H1 (cell line): ENCODE measurements around the gene CFAP157. TPM values are rescaled to one million over a fixed set of nuclear protein-coding genes. Genes with fewer than 3 reads are reported as not detected.

ENCODE experiments used
- KDM1A ChIP-seq: fragments of 200-600, 300-600 bp; sonication (generic); IDR thresholded peaks from 2 replicates; pipeline ENCODE4 v1.7.1; 2016; ENCODE audit warnings: mild to moderate bottlenecking, low read length, borderline replicate concordance
- SP2 ChIP-seq: IDR thresholded peaks from 2 replicates; pipeline ENCODE4 v1.6.1; 2012; ENCODE audit warnings: mild to moderate bottlenecking, low read length, inconsistent platforms
- polyA plus RNA-seq, 7 experiments: library from polyadenylated mRNA; depleted of rRNA in 3 of 7; stranded (reverse) in 5 of 7; unstranded in 2 of 7; fragments of >200 nt in 5 of 7; fragments of 200-250 nt in 2 of 7; gene quantifications; 1 replicate in 5 of 7; 2 replicates in 1 of 7; 4 replicates in 1 of 7; pipeline versions ENCODE4 v1.2.1 to v1.2.3, GENCODE V29; 2011 to 2013; ENCODE audit warnings: missing spikeins in 2 of 7, mixed read lengths in 2 of 7
- total RNA-seq: library from RNA; stranded (reverse); fragmentation: NEBNext Ultra II Directional; extraction: Animal tissue kit (Norgen Biotek cat#: 25700); gene quantifications from 2 replicates; pipeline ENCODE4 v1.2.1, GENCODE V29; 2021

Gene CFAP157
- total and polyA plus RNA-seq, 2 of the 8 experiments (the other 6 are each of a cell fraction or from before 2014, with no cell fraction given): not detected

DNA sequence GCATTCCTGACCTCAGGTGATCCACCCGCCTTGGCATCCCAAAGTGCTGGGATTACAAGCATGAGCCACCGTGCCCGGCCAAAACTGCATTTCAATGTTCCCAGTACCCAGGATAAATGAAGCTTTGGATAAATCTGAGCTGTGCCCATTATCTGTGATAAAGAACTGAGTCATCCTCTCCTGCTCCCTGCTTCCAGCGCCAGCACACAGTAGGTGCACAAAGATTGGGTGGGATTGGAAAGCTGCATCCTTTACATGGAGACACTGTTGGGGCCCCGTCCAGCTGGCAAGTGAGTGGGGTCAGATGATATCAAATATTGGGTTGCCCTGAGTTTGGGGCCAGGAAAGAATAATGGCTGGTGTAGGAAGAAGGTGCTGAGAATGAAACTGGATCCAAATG lies 54.3 kb downstream of the CFAP157 start (continued):
- TF ChIP-seq KDM1A: no peak
- no peak for TF ChIP-seq SP2
